Adrenal gland (tissue), 12 donors: ENCODE results near the gene HMGN3. TPM values are rescaled to one million over a fixed set of nuclear protein-coding genes. Genes with fewer than 3 reads are reported as not detected.

ENCODE experiments used
- DNase-seq, 7 donors: peaks; one replicate each; pipeline ENCODE4 v3.0.0-alpha.2; 2019 to 2020
- H3K27ac ChIP-seq, 5 donors: fragments of 200-600 bp; sonication (generic) in 4 of 5; 1 replicate in 3 of 5; 2 replicates in 2 of 5; pipeline versions ENCODE4 v1.5.1 to v1.8.0; 2016 to 2020; ENCODE audit warnings: mild to moderate bottlenecking in 1 of 5
- H3K27me3 ChIP-seq: fragments of 200-600 bp; 2 replicates; pipeline ENCODE4 v1.8.0; 2021
- H3K36me3 ChIP-seq, 2 donors: fragments of 200-600 bp; replicated peaks in 1 of 2; 1 replicate in 1 of 2; 2 replicates in 1 of 2; pipeline versions ENCODE4 v1.5.1 to v1.8.0; 2018 to 2022
- H3K4me1 ChIP-seq, 2 donors: fragments of 200-600 bp; replicated peaks in 1 of 2; 1 replicate in 1 of 2; 2 replicates in 1 of 2; pipeline versions ENCODE4 v1.5.1 to v1.8.0; 2018 to 2021
- H3K4me3 ChIP-seq, 4 donors: fragments of 200-600 bp; sonication (generic) in 3 of 4; one replicate each; pipeline ENCODE4 v1.5.1; 2016 to 2018
- H3K9me3 ChIP-seq, 3 donors: fragments of 200-600 bp; sonication (generic) in 1 of 3; replicated peaks in 1 of 3; 1 replicate in 2 of 3; 2 replicates in 1 of 3; pipeline versions ENCODE4 v1.5.1 to v1.8.0; 2016 to 2021
- POLR2A ChIP-seq, 2 donors: fragments of 450-650 bp; IDR thresholded peaks; one replicate each; pipeline ENCODE4 v1.6.1; 2017; ENCODE audit warnings: antibody characterized with exemption in 2 of 2, mild to moderate bottlenecking in 2 of 2, moderate library complexity in 1 of 2
- WGBS, 4 donors: extraction: QIAGEN DNeasy Blood & Tissue Kit in 2 of 4; methylation state at CpG; one replicate each; pipeline versions ENCODE4 v1.1.5 to v1.1.7; 2013 to 2017; 5-methylcytosine and 5-hydroxymethylcytosine counted together
- intact Hi-C, 2 donors: fragments of 100-400 bp; cut with DNase I; formaldehyde crosslinking; loops; one replicate each; pipeline versions ENCODE4 v1.14.1 to v1.15.0; 2022 to 2023
- polyA plus RNA-seq, 3 donors: library from polyadenylated mRNA; stranded (reverse); fragments of 200-250 nt in 2 of 3; fragments of 350-450 nt in 1 of 3; fragmentation: Illumina TruSeq in 1 of 3; extraction: RNeasy Lipid Tissue Mini Kit (QIAGEN cat#74804) in 1 of 3; gene quantifications; one replicate each; pipeline ENCODE4 v1.2.3, GENCODE V29; 2013 to 2014
- total RNA-seq, 9 donors: library from RNA; depleted of rRNA in 4 of 9; stranded (reverse); fragments of >200 nt in 4 of 9; fragments of 120-200 nt in 1 of 9; fragmentation: NEBNext Ultra II Directional in 1 of 9; extraction: Animal tissue kit (Norgen Biotek cat#: 25700) in 1 of 9; gene quantifications; one replicate each; pipeline versions ENCODE4 v1.1.0 to v1.2.4, GENCODE V29; 2013 to 2023
- TF ChIP-seq, protein P1 (sequence below), 6 experiments: fragments of 450-650 bp in 4 of 6; fragments of 200-600 bp in 2 of 6; sonication (generic) in 1 of 6; IDR thresholded peaks; 1 replicate in 5 of 6; 2 replicates in 1 of 6; pipeline versions ENCODE4 v1.5.1 to v1.8.0; 2016 to 2021; ENCODE audit warnings: antibody characterized with exemption in 6 of 6, mild to moderate bottlenecking in 2 of 6, moderate library complexity in 1 of 6
- donor health status: healthy with polysubstance abuse.
- donor health status: Bipolar disorder and iron deficiency.
- donor health status: DM: yes; HTN: yes; CAD: no.
- donor health status: DM: no; HTN: no; CAD: no.
- donor health status: DM: no; HTN: no; CAD: no.
- donor health status: DM: yes; HTN: yes; CAD: no.

The HMGN3 gene
- total and polyA plus RNA-seq, 12 donors = 87.5 to 271 (median 163) TPM

- no peak overlapping the region for H3K4me3 ChIP-seq
- intact Hi-C loops = no loop called here
- 90 to 94% (median 92%) methylated on average over 3 of the region's 3 CpGs for WGBS, 4 donors
- H3K27ac ChIP-seq = no peak overlapping the region
- TF ChIP-seq, protein P1, sequence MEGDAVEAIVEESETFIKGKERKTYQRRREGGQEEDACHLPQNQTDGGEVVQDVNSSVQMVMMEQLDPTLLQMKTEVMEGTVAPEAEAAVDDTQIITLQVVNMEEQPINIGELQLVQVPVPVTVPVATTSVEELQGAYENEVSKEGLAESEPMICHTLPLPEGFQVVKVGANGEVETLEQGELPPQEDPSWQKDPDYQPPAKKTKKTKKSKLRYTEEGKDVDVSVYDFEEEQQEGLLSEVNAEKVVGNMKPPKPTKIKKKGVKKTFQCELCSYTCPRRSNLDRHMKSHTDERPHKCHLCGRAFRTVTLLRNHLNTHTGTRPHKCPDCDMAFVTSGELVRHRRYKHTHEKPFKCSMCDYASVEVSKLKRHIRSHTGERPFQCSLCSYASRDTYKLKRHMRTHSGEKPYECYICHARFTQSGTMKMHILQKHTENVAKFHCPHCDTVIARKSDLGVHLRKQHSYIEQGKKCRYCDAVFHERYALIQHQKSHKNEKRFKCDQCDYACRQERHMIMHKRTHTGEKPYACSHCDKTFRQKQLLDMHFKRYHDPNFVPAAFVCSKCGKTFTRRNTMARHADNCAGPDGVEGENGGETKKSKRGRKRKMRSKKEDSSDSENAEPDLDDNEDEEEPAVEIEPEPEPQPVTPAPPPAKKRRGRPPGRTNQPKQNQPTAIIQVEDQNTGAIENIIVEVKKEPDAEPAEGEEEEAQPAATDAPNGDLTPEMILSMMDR (IDR thresholded peaks at IDR 0.05) = no peak
- no peak for TF ChIP-seq POLR2A (IDR thresholded peaks at IDR 0.05)
- H3K36me3 ChIP-seq = no peaks in the 10 kb centered on the region
- no peaks in the 10 kb centered on the region for H3K27me3 ChIP-seq
- peak in 2 of 7 donors; percentile 16 to 21 for DNase-seq
- peaks cover 0 to 1% of the 10 kb centered on the region in 2 donors for H3K4me1 ChIP-seq
- no peaks in the 10 kb centered on the region for H3K9me3 ChIP-seq
Observed at GRCh38 chr6:79203753-79204253, 30.7 kb downstream of the HMGN3 start.

GRCh38 chr6:79202556-79202955, 31.9 kb downstream of the HMGN3 start:
- intact Hi-C loops = no loop called here
- no peaks in the 10 kb centered on the region for H3K36me3 ChIP-seq
- no peak for DNase-seq
- no peak overlapping the region for H3K27ac ChIP-seq
- no peaks in the 10 kb centered on the region for H3K27me3 ChIP-seq
- H3K9me3 ChIP-seq = no peaks in the 10 kb centered on the region
- no peaks in the 10 kb centered on the region for H3K4me1 ChIP-seq
- H3K4me3 ChIP-seq = no peak overlapping the region
- TF ChIP-seq POLR2A (IDR thresholded peaks at IDR 0.05) = no peak
- TF ChIP-seq, protein P1 (IDR thresholded peaks at IDR 0.05) = no peak
- 63 to 80% (median 75%) methylated on average over 1 of the region's 1 CpG for WGBS, 4 donors

GRCh38 chr6:79201983-79202382, 32.5 kb downstream of the HMGN3 start:
- Histone ChIP-seq H3K27ac (no peak overlapping the region), H3K36me3 (no peaks in the 10 kb centered on the region), H3K27me3 (no peaks in the 10 kb centered on the region), H3K9me3 (no peaks in the 10 kb centered on the region), H3K4me1 (no peaks in the 10 kb centered on the region), H3K4me3 (no peak overlapping the region)
- TF ChIP-seq POLR2A (IDR thresholded peaks at IDR 0.05) = no peak
- TF ChIP-seq, protein P1 (IDR thresholded peaks at IDR 0.05) = no peak
- no peak for DNase-seq
- WGBS, 4 donors = 82 to 99% (median 86%) methylated on average over 3 of the region's 3 CpGs
- intact Hi-C loops = no loop called here

DNA sequence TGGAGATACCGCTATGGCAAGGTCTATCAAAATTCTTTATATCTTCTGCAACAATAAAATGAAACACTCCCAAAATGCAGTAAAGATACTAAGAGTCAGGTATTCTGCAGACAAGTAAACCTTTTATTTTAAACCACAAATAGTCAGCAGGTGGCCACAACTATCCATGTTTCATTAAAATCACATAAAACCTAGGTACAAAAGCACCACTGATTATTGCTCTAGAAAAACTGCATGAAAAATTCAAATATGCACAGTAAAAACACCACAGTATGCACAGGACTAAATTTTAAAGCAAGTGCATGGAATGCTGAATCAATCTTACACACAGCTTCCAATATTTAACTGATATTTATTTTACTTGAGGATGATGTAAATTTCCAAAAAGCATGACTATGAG, 33.3 kb downstream of the HMGN3 start:
- Histone ChIP-seq H3K36me3 (no peaks in the 10 kb centered on the region), H3K4me1 (no peaks in the 10 kb centered on the region), H3K4me3 (no peak overlapping the region), H3K9me3 (no peaks in the 10 kb centered on the region), H3K27me3 (no peaks in the 10 kb centered on the region), H3K27ac (no peak overlapping the region)
- intact Hi-C loops = no loop called here
- TF ChIP-seq POLR2A (IDR thresholded peaks at IDR 0.05) = no peak
- WGBS, 4 donors = 93 to 99% (median 97%) methylated on average over 1 of the region's 1 CpG
- no peak for DNase-seq

GRCh38 chr6:79196912-79197311, 37.6 kb downstream of the HMGN3 start:
- Histone ChIP-seq H3K4me1 (no peaks in the 10 kb centered on the region), H3K36me3 (no peaks in the 10 kb centered on the region), H3K27me3 (no peaks in the 10 kb centered on the region), H3K9me3 (no peaks in the 10 kb centered on the region), H3K27ac (no peak overlapping the region), H3K4me3 (no peak overlapping the region)
- intact Hi-C loops = no loop called here
- TF ChIP-seq POLR2A (IDR thresholded peaks at IDR 0.05) = no peak
- TF ChIP-seq, protein P1 (IDR thresholded peaks at IDR 0.05) = no peak
- DNase-seq = no peak
